Neural progenitor cell (in vitro differentiated cells): ENCODE results near the gene PTPRN2. TPM values are rescaled to one million over a fixed set of nuclear protein-coding genes. Genes with fewer than 3 reads are reported as not detected.

Source experiments
- DNase-seq: peaks from one replicate; pipeline ENCODE4 v3.0.0-alpha.2; 2016; ENCODE audit warnings: low spot score
- H2AFZ ChIP-seq: fragments of 200-600 bp; sonication (generic); replicated peaks from 2 replicates; pipeline ENCODE4 v1.6.1; 2016; ENCODE audit warnings: antibody characterized with exemption
- H3F3A ChIP-seq: fragments of 200-600 bp; sonication (generic); 2 replicates; pipeline ENCODE4 v1.6.1; 2016; ENCODE audit warnings: antibody characterized with exemption, low read depth
- H3K27ac ChIP-seq: fragments of 200-600 bp; sonication (generic); 2 replicates; pipeline ENCODE4 v1.5.1; 2016; ENCODE audit warnings: mild to moderate bottlenecking
- H3K27me3 ChIP-seq: fragments of 200-600 bp; sonication (generic); 2 replicates; pipeline ENCODE4 v1.6.1; 2016; ENCODE audit warnings: mild to moderate bottlenecking, moderate library complexity
- H3K36me3 ChIP-seq: fragments of 200-600 bp; sonication (generic); 2 replicates; pipeline ENCODE4 v1.5.1; 2016
- H3K4me1 ChIP-seq: fragments of 200-600 bp; sonication (generic); 2 replicates; pipeline ENCODE4 v1.6.1; 2016; ENCODE audit warnings: mixed run types
- H3K4me2 ChIP-seq: fragments of 200-600 bp; sonication (generic); 2 replicates; pipeline ENCODE4 v1.6.1; 2016
- H3K4me3 ChIP-seq: fragments of 200-600 bp; sonication (generic); 2 replicates; pipeline ENCODE4 v1.5.1; 2016
- H3K79me2 ChIP-seq: fragments of 200-600 bp; sonication (generic); 2 replicates; pipeline ENCODE4 v1.6.1; 2016; ENCODE audit warnings: low read depth
- H3K9ac ChIP-seq: fragments of 200-600 bp; sonication (generic); 2 replicates; pipeline ENCODE4 v1.6.1; 2016
- H3K9me3 ChIP-seq: fragments of 200-600 bp; sonication (generic); 2 replicates; pipeline ENCODE4 v1.5.1; 2016; ENCODE audit warnings: low read depth
- H4K20me1 ChIP-seq: fragments of 200-600 bp; sonication (generic); 2 replicates; pipeline ENCODE4 v1.6.1; 2016; ENCODE audit warnings: low read depth
- H3K27ac Mint-ChIP-seq: 3 replicates; pipeline ENCODE4 v1.8.0; 2021; ENCODE audit warnings: mixed read lengths
- H3K27me3 Mint-ChIP-seq: 2 replicates; pipeline ENCODE4 v1.8.0; 2022; ENCODE audit warnings: low read depth, mild to moderate bottlenecking, inconsistent platforms, moderate library complexity, mixed read lengths; ENCODE audit not compliant: insufficient read depth
- H3K36me3 Mint-ChIP-seq: 3 replicates; pipeline ENCODE4 v1.8.0; 2021; ENCODE audit warnings: mixed read lengths
- H3K4me1 Mint-ChIP-seq: 3 replicates; pipeline ENCODE4 v1.8.0; 2021; ENCODE audit warnings: mixed read lengths
- H3K4me3 Mint-ChIP-seq: 3 replicates; pipeline ENCODE4 v1.8.0; 2021; ENCODE audit warnings: mild to moderate bottlenecking, moderate library complexity, mixed read lengths
- H3K9me3 Mint-ChIP-seq: 3 replicates; pipeline ENCODE4 v1.8.0; 2020; ENCODE audit warnings: mixed read lengths
- CTCF ChIP-seq: fragments of 200-600 bp; sonication (generic); IDR thresholded peaks from 2 replicates; pipeline ENCODE4 v1.5.1; 2017; ENCODE audit warnings: antibody characterized with exemption, mild to moderate bottlenecking
- EZH2 ChIP-seq: fragments of 200-600 bp; sonication (generic); IDR thresholded peaks from 2 replicates; pipeline ENCODE4 v1.6.1; 2017; ENCODE audit warnings: antibody characterized with exemption, mild to moderate bottlenecking, moderate library complexity
- EZH2phosphoT487 ChIP-seq: fragments of 200-600 bp; sonication (generic); IDR thresholded peaks from 2 replicates; pipeline ENCODE4 v1.6.1; 2017; ENCODE audit warnings: antibody characterized with exemption
- total RNA-seq: library from RNA; depleted of rRNA; stranded (reverse); fragments of >200 nt; gene quantifications from 2 replicates; pipeline ENCODE4 v1.2.3, GENCODE V29; 2015; ENCODE audit warnings: low replicate concordance

Gene PTPRN2
- total RNA-seq, 1 donor from 2014 or later: 3.0 TPM

GRCh38 chr7:157772486-157773130 lies 815.0 kb downstream of the PTPRN2 start:
- Histone ChIP-seq H3K4me1 (peaks cover 10% of the 10 kb centered on the region), H3K4me3 (no peak overlapping the region), H3K4me2 (no peak overlapping the region), H3K27ac (no peak overlapping the region), H3K36me3 (no peaks in the 10 kb centered on the region), H3K27me3 (peaks cover 25% of the 10 kb centered on the region), H3K9ac (no peak overlapping the region), H3K9me3 (no peaks in the 10 kb centered on the region), H3K79me2 (no peaks in the 10 kb centered on the region), H2AFZ (no peak overlapping the region), H4K20me1 (no peaks in the 10 kb centered on the region), H3F3A (no peaks in the 10 kb centered on the region)
- Mint-ChIP-seq H3K27me3 (peaks cover 21% of the 10 kb centered on the region), H3K36me3 (peaks cover 7% of the 10 kb centered on the region), H3K27ac (no peak overlapping the region), H3K9me3 (peaks cover 8% of the 10 kb centered on the region), H3K4me3 (no peak overlapping the region), H3K4me1 (peaks cover 34% of the 10 kb centered on the region)
- TF ChIP-seq EZH2phosphoT487: no peak
- no peak for TF ChIP-seq EZH2
- no peak for TF ChIP-seq CTCF
- DNase-seq: no peak

- H3K79me2 ChIP-seq: no peaks in the 10 kb centered on the region
- H3K27me3 ChIP-seq: peaks cover 16% of the 10 kb centered on the region
- peak overlapping the region; percentile 12 for H3K27ac Mint-ChIP-seq
- no peak overlapping the region for H3K4me2 ChIP-seq
- no peaks in the 10 kb centered on the region for H3K9me3 ChIP-seq
- no peak overlapping the region for H3K9ac ChIP-seq
- H3K4me3 Mint-ChIP-seq: peak overlapping the region; percentile 3
- H3K4me3 ChIP-seq: no peak overlapping the region
- no peaks in the 10 kb centered on the region for H4K20me1 ChIP-seq
- no peak overlapping the region for H2AFZ ChIP-seq
- peaks cover 33% of the 10 kb centered on the region for H3K4me1 Mint-ChIP-seq
- no peak for DNase-seq
- no peak for TF ChIP-seq CTCF
- no peak for TF ChIP-seq EZH2phosphoT487
- no peak for TF ChIP-seq EZH2
- peaks cover 7% of the 10 kb centered on the region for H3K36me3 Mint-ChIP-seq
- H3K9me3 Mint-ChIP-seq: peaks cover 8% of the 10 kb centered on the region
- no peaks in the 10 kb centered on the region for H3F3A ChIP-seq
- H3K4me1 ChIP-seq: peaks cover 10% of the 10 kb centered on the region
- H3K36me3 ChIP-seq: no peaks in the 10 kb centered on the region
- H3K27me3 Mint-ChIP-seq: peaks cover 20% of the 10 kb centered on the region
- H3K27ac ChIP-seq: no peak overlapping the region
These were observed 815.9 kb downstream of the PTPRN2 start for GRCh38 chr7:157771689-157772088.

- peaks cover 20% of the 10 kb centered on the region for H3K27me3 Mint-ChIP-seq
- no peaks in the 10 kb centered on the region for H3K9me3 ChIP-seq
These were observed 816.8 kb downstream of the PTPRN2 start for GRCh38 chr7:157770716-157771320.

More at GRCh38 chr7:157770716-157771320, 816.8 kb downstream of the PTPRN2 start:
- H3K9ac ChIP-seq: no peak overlapping the region
- Mint-ChIP-seq H3K9me3 (peaks cover 14% of the 10 kb centered on the region), H3K4me1 (peaks cover 33% of the 10 kb centered on the region), H3K4me3 (no peak overlapping the region), H3K36me3 (peaks cover 7% of the 10 kb centered on the region), H3K27ac (no peak overlapping the region)
- no peak overlapping the region for H3K4me3 ChIP-seq
- no peak for DNase-seq
- no peaks in the 10 kb centered on the region for H4K20me1 ChIP-seq
- H3K4me1 ChIP-seq: peaks cover 10% of the 10 kb centered on the region
- no peaks in the 10 kb centered on the region for H3K79me2 ChIP-seq
- no peak overlapping the region for H3K27ac ChIP-seq
- peaks cover 8% of the 10 kb centered on the region for H3K27me3 ChIP-seq
- TF ChIP-seq CTCF: no peak
- no peak for TF ChIP-seq EZH2
- no peak for TF ChIP-seq EZH2phosphoT487
- H3K36me3 ChIP-seq: no peaks in the 10 kb centered on the region
- no peak overlapping the region for H2AFZ ChIP-seq
- no peaks in the 10 kb centered on the region for H3F3A ChIP-seq
- no peak overlapping the region for H3K4me2 ChIP-seq
